Stimulated activated CD8-positive, alpha-beta memory T cell treated with anti-CD3 and anti-CD28 coated beads, Interleukin-7, amount 100 ng/mL, for 4 hours (primary cell): ENCODE measurements around the gene TNF.

Source experiments
- DNase-seq, 2 donors: peaks; one replicate each; pipeline ENCODE4 v3.0.0-alpha.2; 2020; ENCODE audit warnings: low read depth in 2 of 2

TNF gene

DNA sequence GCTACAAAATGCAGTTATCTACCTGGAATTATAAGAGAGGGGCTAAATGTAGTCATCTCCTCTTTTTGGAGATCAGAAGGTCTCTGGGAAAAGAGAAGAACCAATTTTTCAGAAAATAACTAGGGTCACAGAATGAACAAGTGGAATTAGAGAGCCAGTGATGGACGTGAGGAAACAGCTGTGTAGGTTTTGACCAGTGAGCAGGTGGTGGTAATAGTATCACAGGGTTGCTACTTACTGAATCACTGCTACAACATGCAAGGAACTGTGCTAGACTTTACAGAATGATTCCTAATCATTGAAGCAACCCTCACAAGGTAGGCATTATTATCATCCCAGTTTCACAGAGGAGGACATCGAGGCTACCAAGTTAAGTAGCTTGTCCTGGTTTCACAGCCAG is 30.7 kb upstream of the TNF start:
- DNase-seq: no peak

DNA sequence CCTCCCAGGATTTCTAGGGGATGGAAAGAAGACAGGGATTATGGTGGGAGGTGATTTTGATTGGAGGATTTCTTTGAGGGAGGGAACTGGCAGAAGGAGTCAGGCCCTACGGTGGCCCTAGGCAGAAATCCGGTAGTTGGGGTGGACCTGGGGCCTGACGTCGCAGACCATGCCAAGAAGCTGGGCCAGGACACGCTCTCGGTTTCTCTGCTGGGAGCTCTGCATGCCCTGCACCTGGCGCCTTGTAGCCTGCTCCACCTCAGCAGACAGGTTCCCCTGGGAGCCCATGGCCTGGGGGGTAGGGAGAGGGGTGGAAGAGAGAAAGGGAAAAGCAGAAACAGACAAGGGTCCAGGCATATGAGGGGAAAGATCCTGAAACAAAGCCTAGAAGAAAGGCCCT is 30.1 kb upstream of the TNF start:
- no peak for DNase-seq

DNA sequence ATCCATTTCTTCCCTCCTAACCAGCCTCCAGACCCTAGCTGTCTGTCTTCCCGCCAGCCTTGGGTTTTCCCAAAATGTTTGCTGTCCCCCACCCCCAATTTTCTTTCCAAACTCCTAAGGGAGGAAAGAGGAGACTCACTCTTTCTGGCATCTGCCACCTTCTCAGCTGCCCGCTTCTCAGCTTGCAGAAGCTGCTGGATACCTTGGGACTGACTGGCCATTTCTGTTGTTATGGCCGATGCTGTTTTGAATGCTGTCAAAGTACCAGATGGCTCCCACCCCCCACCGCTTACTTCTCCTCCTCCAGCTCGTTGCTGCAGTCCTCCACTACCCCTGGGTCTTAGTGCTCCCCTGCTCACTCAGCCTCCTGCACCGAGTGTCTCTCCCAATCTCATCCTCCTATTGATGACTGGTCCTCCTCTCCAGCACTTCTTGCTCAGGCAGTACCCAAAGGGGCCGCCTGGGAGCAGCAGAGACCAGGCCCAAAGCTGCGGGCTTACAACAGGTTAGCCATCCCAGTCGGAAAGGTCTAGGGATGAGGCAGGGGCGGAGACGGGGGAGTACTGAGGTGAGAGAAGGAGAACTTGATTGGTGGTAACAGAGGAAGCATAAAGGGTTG is 28.9 kb upstream of the TNF start, which contains the start of gene ATP6V1G2:
Gene ATP6V1G2, minus strand, starts transcription at position 270 of the 619 bp plus-strand sequence. Its CDS starts 49 bp downstream, at position 221.
- DNase-seq: peak; percentile 73 to 76

DNA sequence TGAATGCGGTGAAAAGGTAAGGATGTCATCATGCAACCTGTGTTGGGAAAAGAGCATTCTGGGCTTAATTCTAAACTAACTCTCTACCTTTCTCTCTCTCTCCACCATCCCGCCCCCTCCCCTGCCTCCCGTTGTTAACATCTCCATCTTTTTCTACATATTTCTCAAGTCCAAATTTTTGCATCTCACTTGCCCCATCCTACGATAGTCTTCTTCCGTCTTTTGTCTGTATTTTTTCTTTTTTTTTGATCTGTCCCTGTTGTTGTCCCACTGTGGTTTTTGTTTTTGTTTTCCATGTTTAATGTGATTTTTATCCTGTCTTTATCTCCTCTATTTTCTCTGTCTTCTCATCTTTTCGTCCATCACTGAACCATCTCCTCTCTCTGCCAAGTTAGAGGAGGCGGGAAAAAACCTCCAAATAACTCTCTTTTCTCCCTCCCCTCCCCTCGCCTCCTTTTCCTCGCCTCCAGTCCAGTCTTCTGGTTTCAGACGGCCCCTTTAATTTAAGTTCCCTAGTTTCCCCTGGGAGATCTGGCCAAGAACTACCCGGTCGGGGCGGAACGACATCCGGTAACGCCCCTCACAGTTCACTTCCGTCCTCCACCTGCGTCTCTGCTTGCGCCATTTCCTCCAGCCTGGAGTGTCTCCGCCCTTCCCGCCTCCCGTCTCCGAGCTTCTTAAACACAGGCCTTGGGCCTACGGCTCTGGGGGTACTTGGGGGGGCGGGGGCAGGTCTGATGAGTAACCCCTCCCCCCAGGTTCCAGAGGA is 28.2 kb upstream of the TNF start, which contains the start of gene NFKBIL1:
Gene NFKBIL1, plus strand, starts transcription at position 651 of the 769 bp plus-strand sequence. Its CDS starts 87 bp downstream, at position 738.
- peak; percentile 88 to 90 for DNase-seq

DNA sequence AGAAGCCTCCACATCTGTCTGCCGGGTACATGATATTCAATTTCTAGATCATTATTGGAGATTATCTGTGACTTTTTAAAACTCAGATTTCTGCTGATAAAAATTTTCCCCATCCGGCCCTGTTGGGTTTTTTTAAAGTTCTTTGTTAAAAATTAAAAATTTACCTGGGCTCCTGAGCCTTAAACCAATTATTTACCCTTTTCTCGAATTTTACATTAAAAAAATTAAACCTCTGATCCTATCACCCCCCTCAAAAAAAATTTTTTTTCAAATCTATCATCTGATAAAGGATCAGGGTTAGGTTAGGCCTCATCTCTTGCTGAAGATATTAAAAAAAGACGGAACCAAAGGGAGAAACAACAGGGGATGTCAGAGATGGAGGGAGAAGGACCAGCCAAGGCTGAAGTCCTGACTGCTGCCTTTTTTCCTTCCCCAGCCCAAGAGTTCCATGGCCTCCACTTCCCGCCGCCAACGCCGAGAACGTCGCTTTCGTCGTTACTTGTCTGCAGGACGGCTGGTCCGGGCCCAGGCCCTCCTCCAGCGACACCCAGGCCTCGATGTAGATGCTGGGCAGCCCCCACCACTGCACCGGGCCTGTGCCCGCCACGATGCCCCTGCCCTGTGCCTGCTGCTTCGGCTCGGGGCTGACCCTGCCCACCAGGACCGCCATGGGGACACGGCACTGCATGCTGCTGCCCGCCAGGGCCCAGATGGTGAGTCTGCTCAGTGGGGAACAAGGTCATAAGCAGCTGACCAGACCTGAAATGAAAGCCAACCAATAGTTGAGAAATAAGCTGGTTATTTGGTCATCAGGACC is 27.4 kb upstream of the TNF start:
- DNase-seq: no peak

DNA sequence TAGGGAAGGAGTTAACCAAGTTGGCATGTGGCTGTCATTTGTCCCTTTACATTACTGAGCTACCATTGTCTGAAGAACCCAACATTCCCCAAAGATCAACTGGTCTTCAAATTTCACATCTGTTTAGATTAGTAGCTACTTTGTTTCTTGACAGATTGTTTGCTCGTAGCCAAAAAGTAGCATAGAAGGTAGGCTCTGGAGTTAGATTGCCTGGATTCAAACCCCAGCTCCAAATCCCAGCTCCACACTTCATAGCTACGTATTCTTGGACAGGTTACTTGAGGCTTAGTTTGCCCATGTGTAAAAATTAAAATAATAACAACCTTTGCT is 26.9 kb upstream of the TNF start:
- DNase-seq: no peak

DNA sequence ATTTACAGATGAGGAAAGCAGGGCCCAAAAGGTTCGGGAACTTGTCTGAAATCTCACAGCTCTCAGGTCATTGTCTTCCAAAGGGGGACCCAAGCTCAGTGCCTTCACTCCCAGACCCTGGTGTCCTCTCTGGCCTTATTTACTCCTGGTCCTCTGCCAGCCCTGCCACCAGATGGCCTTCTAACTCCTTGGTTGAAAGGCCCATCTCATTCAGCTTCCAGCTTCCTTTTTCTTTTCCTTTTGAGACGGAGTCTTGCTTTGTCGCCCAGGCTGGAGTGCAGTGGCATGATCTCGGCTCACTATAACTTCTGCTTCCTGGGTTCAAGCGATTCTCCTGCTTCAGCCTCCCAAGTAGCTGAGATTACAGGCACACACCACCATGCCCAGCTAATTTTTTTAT is 24.0 kb upstream of the TNF start:
- DNase-seq: peak in 1 of 2 donors; percentile 45

DNA sequence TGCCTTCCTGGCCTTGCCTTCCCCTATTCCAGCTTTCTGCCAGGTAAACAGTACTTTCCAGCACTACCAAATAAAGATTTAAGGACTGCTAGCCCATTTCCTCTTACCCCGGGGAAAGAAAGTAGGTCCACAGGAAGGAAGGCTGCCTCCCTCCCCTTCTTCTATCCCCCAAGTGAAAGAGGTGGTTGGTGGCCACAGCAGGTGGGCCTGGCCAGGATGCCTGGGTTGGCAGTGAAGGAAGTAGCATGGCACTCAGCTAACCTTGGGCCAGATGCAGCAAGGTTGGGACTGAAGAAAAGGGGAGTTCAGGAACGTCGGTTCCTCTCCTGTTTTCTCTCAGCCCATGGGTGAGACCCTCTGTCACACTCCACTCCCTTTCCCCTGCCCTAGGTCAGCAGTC is 19.1 kb upstream of the TNF start:
- DNase-seq: no peak

DNA sequence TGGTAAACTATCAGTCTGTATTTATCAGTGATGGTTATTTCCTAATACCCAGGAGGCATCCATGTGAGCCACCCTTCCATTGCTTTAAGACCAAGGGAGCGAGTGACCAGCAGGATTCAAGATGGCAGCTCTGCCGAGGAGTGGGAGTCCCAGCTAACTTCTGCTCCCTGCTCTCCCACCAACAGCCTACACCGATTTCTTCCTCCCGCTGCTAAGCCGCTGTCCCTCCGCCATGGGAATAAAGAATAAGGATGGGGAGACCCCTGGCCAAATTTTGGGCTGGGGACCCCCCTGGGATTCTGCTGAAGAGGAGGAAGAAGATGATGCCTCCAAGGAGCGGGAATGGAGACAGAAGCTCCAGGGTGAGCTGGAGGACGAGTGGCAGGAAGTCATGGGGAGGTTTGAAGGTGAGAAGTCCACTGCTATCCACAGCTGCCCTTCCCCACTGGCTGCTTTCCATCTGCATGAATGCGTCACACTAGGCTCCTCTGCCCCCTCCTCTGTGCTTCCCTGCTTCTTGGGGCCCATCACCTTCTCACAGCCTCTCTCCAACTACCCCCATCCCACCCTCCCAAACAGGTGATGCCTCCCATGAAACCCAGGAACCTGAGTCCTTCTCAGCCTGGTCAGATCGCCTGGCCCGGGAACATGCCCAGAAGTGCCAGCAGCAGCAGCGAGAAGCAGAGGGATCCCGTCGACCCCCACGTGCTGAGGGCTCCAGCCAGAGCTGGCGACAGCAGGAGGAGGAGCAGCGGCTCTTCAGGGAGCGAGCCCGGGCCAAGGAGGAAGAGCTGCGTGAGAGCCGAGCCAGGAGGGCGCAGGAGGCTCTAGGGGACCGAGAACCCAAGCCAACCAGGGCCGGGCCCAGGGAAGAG is 17.7 kb upstream of the TNF start:
- no peak for DNase-seq

DNA sequence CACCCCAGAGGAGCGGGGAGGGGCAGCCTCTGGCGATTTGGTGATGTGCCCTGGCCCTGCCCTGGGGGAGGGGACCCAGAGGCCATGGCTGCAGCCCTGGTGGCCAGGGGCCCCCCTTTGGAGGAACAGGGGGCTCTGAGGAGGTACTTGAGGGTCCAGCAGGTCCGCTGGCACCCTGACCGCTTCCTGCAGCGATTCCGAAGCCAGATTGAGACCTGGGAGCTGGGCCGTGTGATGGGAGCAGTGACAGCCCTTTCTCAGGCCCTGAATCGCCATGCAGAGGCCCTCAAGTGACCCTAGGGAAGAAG is 17.1 kb upstream of the TNF start:
- DNase-seq: no peak

DNA sequence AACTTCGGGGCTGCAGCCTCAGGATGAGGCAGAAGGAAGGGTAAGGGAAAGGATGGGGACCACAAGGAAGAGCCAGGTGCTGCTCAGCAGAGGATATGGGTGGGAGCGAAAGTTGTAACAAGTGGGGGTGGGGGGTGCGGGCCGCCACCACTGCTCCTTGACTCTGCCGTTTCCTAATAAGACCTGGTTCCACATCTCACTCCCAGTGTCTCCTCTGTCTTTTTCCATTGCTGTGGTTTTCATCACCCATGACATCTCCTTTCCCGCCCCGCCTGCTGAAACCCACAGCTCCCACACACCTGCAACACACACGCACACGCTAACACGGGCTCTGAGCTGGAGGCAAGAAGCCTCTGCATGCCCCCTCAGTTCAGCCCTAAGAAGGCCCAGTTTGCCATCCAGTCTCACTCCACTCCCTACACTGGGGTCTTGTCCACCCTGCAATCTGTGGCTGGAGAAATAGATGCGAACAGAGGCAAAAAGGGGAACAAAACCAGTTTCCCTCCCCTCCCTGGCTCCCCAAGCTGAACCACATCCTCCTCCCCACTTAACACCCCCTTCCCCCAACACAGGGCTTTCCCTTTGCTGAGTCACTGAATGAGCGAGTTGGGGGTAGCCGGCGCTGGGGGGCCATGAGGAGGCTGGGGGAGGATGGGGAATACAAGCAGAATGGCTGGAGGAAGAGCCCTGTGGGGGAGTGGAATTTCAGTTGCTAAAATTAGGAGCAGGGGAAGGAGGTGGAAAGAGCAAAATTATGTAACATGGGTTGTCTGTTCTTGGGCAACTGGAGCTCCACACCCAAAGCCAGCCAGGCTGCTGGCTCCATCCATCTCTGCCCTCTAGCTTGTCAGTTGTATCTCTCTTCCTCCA is 16.5 kb upstream of the TNF start:
- peak; percentile 70 to 73 for DNase-seq

DNA sequence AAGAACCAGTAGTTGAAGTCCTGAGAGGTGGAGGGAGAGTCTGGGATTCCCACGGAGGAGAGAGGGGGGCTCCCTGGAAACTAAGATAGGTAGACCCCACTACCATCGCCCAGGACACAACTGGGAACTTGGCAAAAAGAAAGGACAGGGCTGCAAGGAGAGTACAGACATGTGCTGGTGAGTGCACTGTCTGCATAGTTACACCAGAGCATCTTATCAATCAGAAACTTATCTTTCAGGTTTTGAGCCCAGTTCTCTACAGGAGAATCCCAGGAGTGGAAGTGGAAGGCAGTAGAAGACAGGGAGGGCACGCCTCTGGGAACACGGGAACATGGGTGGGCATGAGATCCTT is 15.8 kb upstream of the TNF start:
- no peak for DNase-seq

DNA sequence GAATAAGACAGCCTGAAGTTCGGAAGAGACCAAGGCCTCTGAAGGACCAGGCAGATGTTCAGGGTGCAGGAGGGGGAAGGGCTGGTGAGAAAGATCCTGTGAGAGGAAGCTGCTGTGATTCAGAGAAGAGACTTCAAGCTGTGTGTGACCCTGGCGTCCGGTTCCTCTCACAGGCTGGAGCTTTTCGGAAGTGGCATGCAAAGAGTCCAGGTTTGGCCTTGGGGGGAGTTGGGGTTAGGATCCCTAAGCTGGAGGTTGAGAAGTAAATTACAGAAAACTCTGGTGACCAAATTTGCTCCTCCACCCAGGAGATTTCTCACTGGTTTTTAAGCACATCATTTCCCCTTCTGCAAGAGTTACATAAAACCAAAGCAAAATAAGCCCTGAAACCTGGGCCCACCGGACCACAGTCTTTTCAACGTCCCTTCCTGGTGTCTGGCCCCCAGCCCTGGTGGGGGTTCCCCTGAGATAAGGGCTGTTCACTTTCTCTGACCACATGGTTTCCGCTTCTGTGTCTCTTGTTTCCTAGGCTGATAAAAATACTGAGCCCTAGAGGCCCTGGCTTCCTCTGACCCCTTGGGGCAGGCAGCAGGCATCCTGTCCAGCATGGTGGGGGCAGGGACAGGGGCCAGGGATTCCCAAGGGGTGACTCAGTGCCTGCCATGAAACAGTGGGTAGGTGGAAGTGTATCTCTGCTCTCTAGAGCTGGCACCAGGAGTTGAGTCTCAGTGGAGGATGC is 15.2 kb upstream of the TNF start:
- no peak for DNase-seq

DNA sequence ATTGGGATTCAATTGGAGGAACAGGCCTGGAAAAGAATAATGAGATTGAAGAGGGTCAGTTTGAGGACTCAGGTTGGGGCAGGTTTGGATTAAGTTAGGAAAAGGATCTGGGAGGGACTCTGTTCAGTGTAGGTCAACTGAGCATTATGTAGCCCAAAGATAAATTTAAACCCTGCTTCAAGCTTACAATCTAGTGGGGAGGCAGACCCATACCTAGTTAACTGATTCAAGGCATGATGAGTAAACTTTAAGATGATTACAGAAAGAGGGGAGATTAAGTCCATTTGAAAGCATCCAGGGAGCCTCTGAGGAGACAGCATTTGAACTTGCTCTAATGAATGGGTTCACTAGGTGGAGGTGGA is 14.7 kb upstream of the TNF start:
- DNase-seq: no peak

DNA sequence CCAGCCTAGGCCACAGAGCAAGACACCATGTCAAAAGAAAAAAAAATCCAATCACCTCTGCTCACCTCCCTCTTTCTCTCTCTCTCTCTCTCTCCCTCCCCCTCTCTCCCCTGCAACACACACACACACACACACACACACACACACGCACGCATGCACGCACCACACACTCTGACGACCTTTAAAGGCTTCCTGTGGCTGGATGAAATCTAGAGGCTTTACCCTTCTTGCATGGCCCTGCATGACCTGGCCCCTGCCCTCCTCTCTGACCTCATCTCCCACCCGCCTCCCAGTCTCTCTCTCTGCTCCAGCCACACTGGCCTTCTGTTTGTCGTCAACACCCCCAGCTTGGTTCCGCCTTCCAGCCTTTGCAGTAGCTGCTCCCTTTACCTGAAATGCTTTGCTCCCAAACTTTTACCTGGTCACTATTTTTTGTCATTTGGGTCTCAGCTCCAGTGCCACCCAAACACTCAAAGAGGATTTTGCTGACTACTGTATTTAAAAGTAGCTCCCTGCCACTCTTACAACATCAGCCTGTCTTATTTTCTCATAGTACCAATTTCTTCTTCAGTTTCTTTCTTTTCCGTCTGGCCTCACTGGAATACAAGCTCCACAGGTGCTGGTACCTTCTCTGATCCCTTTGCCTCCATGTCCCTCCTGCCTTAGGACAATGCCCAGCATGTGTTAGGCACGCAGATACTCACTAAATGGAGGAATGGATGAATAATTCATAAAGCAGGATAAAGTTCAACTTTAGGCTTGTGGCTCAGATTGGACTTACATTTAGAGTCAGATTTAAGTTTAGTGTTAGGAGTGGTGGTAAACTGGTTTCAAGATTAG is 7.6 kb upstream of the TNF start:
- no peak for DNase-seq

DNA sequence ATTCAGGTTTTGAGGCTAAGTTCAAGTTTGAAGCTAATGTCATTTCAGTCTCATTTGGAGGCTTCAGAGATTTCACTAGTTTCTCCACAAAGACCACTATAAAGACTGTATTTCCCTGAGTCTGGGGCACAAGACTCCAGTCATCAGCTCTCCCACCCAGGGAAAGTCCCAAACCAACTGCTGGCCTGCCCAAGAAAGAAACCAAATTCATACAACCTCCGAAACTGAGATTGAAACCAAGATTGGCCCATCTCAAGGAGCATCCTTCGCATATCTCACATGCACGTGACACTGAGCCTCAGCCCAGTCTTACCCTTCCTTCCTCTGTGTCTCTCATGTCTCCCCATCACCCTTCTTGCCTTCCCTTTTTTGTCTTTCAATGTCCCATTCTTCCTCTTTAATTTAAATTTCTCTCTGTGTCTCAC is 6.8 kb upstream of the TNF start:
- peak in 1 of 2 donors; percentile 75 for DNase-seq

DNA sequence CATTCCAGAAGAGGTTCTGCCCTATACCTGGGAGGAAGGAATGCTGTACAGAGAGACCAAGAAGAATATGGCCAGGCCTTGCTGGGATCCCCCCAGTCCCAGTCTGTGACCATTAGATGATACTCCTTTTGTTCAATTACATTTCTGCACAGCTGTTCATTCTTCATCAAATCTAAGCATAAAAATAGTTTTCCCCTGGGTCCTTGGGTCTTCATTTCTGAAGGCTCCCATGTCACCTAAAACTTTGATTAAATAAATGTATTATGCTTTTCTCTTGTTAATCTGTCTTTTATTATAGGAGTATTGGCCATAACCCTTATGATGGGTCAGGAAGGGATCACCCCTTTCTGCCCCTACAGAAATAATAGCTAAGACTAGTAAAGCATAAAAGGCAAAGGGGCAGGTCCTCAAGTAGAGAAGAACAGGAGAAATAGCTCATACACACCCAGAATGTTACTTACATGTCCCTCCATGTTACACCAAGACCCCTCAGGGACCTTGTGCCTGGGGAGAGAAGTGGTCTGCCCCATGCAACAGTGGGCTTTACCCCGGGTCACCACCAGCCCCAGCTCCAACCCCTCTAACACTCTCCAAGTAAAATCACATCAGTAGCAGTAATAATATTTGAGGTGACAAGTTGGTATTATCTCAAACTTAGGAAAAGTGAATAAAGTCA is 5.4 kb upstream of the TNF start:
- no peak for DNase-seq

DNA sequence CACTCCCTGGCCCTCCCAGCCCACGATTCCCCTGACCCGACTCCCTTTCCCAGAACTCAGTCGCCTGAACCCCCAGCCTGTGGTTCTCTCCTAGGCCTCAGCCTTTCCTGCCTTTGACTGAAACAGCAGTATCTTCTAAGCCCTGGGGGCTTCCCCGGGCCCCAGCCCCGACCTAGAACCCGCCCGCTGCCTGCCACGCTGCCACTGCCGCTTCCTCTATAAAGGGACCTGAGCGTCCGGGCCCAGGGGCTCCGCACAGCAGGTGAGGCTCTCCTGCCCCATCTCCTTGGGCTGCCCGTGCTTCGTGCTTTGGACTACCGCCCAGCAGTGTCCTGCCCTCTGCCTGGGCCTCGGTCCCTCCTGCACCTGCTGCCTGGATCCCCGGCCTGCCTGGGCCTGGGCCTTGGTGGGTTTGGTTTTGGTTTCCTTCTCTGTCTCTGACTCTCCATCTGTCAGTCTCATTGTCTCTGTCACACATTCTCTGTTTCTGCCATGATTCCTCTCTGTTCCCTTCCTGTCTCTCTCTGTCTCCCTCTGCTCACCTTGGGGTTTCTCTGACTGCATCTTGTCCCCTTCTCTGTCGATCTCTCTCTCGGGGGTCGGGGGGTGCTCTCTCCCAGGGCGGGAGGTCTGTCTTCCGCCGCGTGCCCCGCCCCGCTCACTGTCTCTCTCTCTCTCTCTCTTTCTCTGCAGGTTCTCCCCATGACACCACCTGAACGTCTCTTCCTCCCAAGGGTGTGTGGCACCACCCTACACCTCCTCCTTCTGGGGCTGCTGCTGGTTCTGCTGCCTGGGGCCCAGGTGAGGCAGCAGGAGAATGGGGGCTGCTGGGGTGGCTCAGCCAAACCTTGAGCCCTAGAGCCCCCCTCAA is 3.1 kb upstream of the TNF start, which contains the start of gene LTA:
Gene LTA, plus strand, starts transcription at position 249 of the 871 bp plus-strand sequence. Its CDS starts 454 bp downstream, at position 703.
- DNase-seq: peak; percentile 74 to 77
